Activated CD8-positive, alpha-beta memory T cell treated with anti-CD3 and anti-CD28 coated beads, Interleukin-2, amount 50 U/mL, for 1 hour (primary cell): ENCODE data around the gene GSTM4.
"Not testable (repeated sequence)": the region's sequence is repeated elsewhere in the genome, so short reads cannot be mapped to it uniquely, and the experiment has no call there.

Experiments
- DNase-seq: peaks from one replicate; pipeline ENCODE4 v3.0.0-alpha.2; 2020; ENCODE audit errors: extremely low read depth

GSTM4 gene

GRCh38 chr1:109704173-109704572 is 48.3 kb downstream of the GSTM4 start:
- DNase-seq = no peak

- no peak for DNase-seq
Observed at GRCh38 chr1:109705411-109705810, 49.5 kb downstream of the GSTM4 start.

GRCh38 chr1:109708949-109709348 is 53.0 kb downstream of the GSTM4 start:
- DNase-seq = not testable (repeated sequence)

GRCh38 chr1:109709822-109710221 is 53.9 kb downstream of the GSTM4 start:
- not testable (repeated sequence) for DNase-seq
